ENCODE measurements around the gene L3MBTL3.
A peak's percentile ranks its signal among the peaks of the same experiment; 100 is the strongest.

The L3MBTL3 gene

GRCh38 chr6:130018292-130018743, at the start of gene L3MBTL3:
L3MBTL3 (plus strand) TSS chr6:130018581; CDS start chr6:130042700, 24,119 bp downstream.
- peak; percentile 89 for DNase-seq

- no peak for DNase-seq
Observed at GRCh38 chr6:129969064-129969463, 49.3 kb upstream of the L3MBTL3 start.

- no peak for DNase-seq
Observed at GRCh38 chr6:129976110-129976509, 42.3 kb upstream of the L3MBTL3 start.

GRCh38 chr6:129978148-129978916, 40.0 kb upstream of the L3MBTL3 start:
- no peak for DNase-seq

- no peak for DNase-seq
Observed at GRCh38 chr6:129980821-129981220, 37.6 kb upstream of the L3MBTL3 start.

- no peak for DNase-seq
Observed at GRCh38 chr6:129981598-129981997, 36.8 kb upstream of the L3MBTL3 start.

GRCh38 chr6:129989396-129989795, 29.0 kb upstream of the L3MBTL3 start:
- no peak for DNase-seq

GRCh38 chr6:129992881-129993280, 25.5 kb upstream of the L3MBTL3 start:
- no peak for DNase-seq

- DNase-seq, result no peak
Observed at GRCh38 chr6:129994410-129994809, 24.0 kb upstream of the L3MBTL3 start.

GRCh38 chr6:129996387-129996786, 22.0 kb upstream of the L3MBTL3 start:
- peak; percentile 63 for DNase-seq

GRCh38 chr6:130000526-130001421, 17.6 kb upstream of the L3MBTL3 start:
- no peak for DNase-seq

GRCh38 chr6:130008236-130008873, 10.0 kb upstream of the L3MBTL3 start:
- DNase-seq, result no peak

- no peak for DNase-seq
Observed at GRCh38 chr6:130009146-130009545, 9.2 kb upstream of the L3MBTL3 start.

- no peak for DNase-seq
Observed at GRCh38 chr6:130010387-130010786, 8.0 kb upstream of the L3MBTL3 start.

- DNase-seq, result no peak
Observed at GRCh38 chr6:130012728-130013127, 5.7 kb upstream of the L3MBTL3 start.

GRCh38 chr6:130018744-130019325, 454 bp downstream of the L3MBTL3 start:
- DNase-seq, result no peak

GRCh38 chr6:130019326-130020072, 1.1 kb downstream of the L3MBTL3 start:
- DNase-seq, result peak; percentile 40

GRCh38 chr6:130020073-130020906, 1.9 kb downstream of the L3MBTL3 start:
- no peak for DNase-seq

- peak; percentile 78 for DNase-seq
Observed at GRCh38 chr6:130020907-130021629, 2.7 kb downstream of the L3MBTL3 start.

GRCh38 chr6:130026859-130027258, 8.5 kb downstream of the L3MBTL3 start:
- DNase-seq, result no peak

- no peak for DNase-seq
Observed at GRCh38 chr6:130027948-130028347, 9.6 kb downstream of the L3MBTL3 start.

Data from NCI-H1105 treated with DMSO at 0.1 percent for 48 hours (cell line).